PFSK-1 (cell line): Measurements from ENCODE around the gene PCDHGB1.

Experiments used
- FOXP2 ChIP-seq: optimal IDR thresholded peaks from 2 replicates; pipeline ENCODE3; 2011; ENCODE audit warnings: borderline replicate concordance, control low read depth, inconsistent platforms; ENCODE audit not compliant: insufficient read depth; ENCODE audit errors: extremely low read length, extremely low read depth
- POLR2AphosphoS5 ChIP-seq: IDR thresholded peaks from 2 replicates; pipeline ENCODE4 v1.6.1; 2012; ENCODE audit warnings: low read depth, mild to moderate bottlenecking, control low read depth, low read length, moderate library complexity
- SIN3A ChIP-seq: IDR thresholded peaks from 2 replicates; pipeline ENCODE4 v1.6.1; 2012; ENCODE audit warnings: mild to moderate bottlenecking, low read length, moderate library complexity, borderline replicate concordance; ENCODE audit not compliant: insufficient read depth
- TAF1 ChIP-seq: IDR thresholded peaks from 2 replicates; pipeline ENCODE4 v1.6.1; 2012; ENCODE audit warnings: low read length, control low read depth, borderline replicate concordance; ENCODE audit not compliant: insufficient read depth
- TF ChIP-seq, protein P1 (sequence below), 2 experiments: IDR thresholded peaks; 2 replicates each; pipeline versions ENCODE4 v1.6.1 to v1.8.0; 2011 to 2012; ENCODE audit warnings: low read depth in 2 of 2, low read length in 2 of 2, control low read depth in 1 of 2, inconsistent platforms in 1 of 2, mild to moderate bottlenecking in 1 of 2, moderate library complexity in 1 of 2; ENCODE audit not compliant: insufficient read depth in 1 of 2

Gene PCDHGB1

DNA sequence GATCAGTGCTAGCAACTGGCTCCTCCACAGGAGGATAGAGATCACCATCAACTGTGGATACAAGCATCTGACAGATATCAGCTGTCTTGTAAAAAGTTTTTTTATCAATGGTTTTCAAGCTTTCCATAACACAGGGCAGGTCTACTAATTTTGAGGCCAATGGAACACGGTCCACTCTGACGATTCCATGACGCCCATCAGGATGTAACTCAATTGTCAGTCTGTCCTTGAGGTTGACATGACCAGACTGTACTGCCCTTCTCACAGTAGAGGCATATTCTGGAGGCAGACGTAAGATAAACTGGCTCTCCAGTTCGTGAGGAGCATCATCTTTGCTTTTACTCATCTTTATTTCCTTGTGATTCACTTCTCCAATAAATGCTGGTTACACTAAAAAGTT is 30.2 kb upstream of the PCDHGB1 start:
- TF ChIP-seq, protein P1, sequence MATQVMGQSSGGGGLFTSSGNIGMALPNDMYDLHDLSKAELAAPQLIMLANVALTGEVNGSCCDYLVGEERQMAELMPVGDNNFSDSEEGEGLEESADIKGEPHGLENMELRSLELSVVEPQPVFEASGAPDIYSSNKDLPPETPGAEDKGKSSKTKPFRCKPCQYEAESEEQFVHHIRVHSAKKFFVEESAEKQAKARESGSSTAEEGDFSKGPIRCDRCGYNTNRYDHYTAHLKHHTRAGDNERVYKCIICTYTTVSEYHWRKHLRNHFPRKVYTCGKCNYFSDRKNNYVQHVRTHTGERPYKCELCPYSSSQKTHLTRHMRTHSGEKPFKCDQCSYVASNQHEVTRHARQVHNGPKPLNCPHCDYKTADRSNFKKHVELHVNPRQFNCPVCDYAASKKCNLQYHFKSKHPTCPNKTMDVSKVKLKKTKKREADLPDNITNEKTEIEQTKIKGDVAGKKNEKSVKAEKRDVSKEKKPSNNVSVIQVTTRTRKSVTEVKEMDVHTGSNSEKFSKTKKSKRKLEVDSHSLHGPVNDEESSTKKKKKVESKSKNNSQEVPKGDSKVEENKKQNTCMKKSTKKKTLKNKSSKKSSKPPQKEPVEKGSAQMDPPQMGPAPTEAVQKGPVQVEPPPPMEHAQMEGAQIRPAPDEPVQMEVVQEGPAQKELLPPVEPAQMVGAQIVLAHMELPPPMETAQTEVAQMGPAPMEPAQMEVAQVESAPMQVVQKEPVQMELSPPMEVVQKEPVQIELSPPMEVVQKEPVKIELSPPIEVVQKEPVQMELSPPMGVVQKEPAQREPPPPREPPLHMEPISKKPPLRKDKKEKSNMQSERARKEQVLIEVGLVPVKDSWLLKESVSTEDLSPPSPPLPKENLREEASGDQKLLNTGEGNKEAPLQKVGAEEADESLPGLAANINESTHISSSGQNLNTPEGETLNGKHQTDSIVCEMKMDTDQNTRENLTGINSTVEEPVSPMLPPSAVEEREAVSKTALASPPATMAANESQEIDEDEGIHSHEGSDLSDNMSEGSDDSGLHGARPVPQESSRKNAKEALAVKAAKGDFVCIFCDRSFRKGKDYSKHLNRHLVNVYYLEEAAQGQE (IDR thresholded peaks at IDR 0.05; ENCODE audit: insufficient read depth in 1 of 2, low read depth in 2 of 2, low read length in 2 of 2) = no peak
- TF ChIP-seq TAF1 (no peak), FOXP2 (no peak), POLR2AphosphoS5 (no peak), SIN3A (no peak)

DNA sequence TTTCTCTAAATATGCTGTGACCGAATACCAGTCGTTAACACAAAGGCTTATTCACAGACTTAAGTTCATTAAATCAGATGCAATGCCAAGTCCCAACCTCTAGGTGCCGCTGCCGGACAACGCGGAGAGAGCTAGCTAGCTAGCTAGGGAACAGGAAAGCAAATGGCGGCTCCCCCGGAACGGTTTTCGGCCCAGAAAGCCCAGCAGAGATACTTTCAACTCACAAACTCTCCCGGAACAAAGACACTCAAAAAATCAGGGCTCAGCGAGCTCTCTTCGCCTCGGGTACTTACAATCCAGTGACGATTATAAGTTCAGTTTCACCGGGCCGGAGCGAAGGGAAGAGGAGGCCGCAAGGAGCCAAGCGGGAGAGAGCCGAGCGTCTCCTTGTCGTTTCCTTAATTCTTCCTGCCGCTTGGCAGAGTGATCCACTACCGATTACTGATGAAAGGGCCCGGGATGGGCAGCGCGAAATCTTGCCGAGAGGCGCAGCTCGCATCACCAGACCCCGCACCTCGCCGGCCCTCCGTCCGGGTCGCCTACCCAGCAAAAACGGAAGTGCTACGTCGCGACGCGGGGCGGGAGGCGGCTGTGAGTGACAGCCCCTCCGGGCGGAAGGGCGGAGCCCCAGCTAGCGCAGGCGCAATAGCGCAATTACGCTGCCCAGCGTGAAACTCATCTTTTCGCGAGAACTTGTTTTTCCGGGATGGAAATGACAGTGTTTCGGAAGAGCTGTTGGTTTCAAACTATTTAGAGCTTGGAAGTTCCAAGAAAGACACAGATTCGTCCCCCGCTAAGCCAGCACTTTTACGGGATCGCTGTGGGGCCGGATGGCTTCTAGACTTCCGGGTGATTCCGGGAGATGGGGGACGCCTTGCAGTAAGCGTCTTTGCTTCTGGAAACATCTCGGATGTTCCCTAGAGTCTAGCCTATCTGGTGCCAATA is 29.4 kb upstream of the PCDHGB1 start, which contains the start of gene TAF7:
Gene TAF7 (minus strand): TSS at position 560 of the 945 bp plus-strand sequence. CDS start 740 bp downstream, outside the sequence.
- TF ChIP-seq FOXP2 (peak; percentile 90), POLR2AphosphoS5 (peak; percentile 97), SIN3A (0 out of 2 replicates have a peak, but pooled peaks have one; percentile 19), TAF1 (no peak)
- TF ChIP-seq, protein P1 (IDR thresholded peaks at IDR 0.05; ENCODE audit: insufficient read depth in 1 of 2, low read depth in 2 of 2, low read length in 2 of 2) = 0 out of 4 replicates have a peak, but pooled peaks of 1 of the 2 experiments have one; percentile 13

DNA sequence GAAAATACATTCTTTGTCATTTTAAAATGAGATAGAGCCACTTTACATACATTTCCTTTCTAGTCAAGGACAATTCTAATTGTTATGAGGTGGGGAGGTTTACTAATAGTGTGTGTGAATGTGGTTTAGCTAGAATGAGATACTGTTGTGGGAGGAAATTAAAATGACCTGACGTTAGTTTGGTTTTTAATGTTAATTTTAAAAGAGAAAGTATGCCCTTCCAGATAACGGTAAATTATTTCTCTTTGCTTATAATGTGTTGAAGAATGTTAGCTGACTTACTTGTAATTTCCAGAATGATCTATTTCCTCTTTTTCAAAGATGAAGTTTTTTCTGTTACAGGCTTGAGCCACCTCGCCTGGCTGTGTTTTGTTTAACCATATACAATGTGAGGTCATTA is 27.6 kb upstream of the PCDHGB1 start:
- TF ChIP-seq, protein P1 (IDR thresholded peaks at IDR 0.05; ENCODE audit: insufficient read depth in 1 of 2, low read depth in 2 of 2, low read length in 2 of 2) = no peak
- TF ChIP-seq SIN3A (no peak), TAF1 (no peak), POLR2AphosphoS5 (no peak), FOXP2 (no peak)

DNA sequence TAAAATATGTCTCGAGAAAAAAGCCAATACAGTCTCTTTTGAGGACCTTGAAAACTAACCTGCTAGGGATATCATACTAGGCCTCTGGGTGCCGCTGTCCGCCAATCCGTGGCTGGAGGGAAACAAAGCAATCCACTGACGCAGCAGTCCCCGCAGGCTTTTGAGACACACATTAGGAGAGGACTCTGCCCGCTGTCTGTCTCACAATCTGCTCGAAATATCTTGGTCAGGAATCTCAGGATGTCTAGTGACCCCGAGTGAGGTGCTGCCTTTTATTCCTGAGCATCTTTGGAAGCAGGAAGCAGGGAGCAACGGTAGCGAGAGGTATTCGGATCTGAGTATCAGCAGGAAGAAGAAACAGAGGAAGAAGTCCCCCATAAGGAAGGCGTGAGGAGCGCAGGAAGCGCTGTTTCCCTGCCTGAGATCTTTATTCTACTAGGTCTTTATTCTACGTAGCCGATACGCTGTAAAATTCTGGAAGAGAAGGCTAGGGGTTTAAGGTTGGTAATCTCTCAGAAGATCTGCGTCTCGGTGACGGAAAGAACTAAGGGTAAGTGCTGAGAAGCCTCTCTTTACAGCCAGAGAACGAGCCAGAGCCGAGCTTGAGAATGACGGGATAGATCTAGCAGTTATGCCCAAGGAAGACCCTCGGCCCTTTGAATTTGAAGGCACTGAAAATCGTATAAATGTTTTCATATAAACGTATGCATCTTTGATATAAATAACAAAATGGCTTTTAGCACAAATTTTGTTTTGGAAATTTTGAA is 23.6 kb upstream of the PCDHGB1 start:
- peak; percentile 26; the same call in 1 of the 2 replicates for TF ChIP-seq TAF1
- TF ChIP-seq POLR2AphosphoS5 = peak; percentile 84
- no peak for TF ChIP-seq FOXP2

DNA sequence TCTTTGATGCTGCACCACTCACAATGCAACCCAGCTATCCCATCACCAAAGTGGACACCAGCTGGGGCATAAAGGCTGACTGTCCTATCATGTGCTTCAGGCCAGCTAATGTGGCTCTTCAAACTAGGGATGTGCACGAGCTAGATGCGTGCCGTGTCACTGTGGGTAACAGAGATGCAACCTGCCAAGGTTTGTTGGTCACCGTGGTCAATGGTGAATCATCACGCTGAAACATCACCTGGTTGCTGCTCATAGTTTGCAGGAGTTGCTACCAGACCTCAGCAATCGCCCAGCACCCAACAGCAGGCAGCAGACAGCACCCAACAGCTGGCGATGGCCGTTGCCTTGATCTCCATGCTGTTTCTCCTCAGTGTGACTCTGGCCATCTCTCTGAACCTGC is 21.7 kb upstream of the PCDHGB1 start:
- TF ChIP-seq POLR2AphosphoS5 = no peak
- no peak for TF ChIP-seq FOXP2
- TF ChIP-seq SIN3A = no peak
- TF ChIP-seq TAF1 = no peak
- TF ChIP-seq, protein P1 (IDR thresholded peaks at IDR 0.05; ENCODE audit: insufficient read depth in 1 of 2, low read depth in 2 of 2, low read length in 2 of 2) = no peak
